GM10847 (cell line): ENCODE data around the gene CNTN4.

Experiments
- POLR2A ChIP-seq: IDR thresholded peaks from 2 replicates; pipeline ENCODE4 v1.6.1; 2011; ENCODE audit not compliant: insufficient read length; ENCODE audit errors: extremely low read depth

CNTN4 gene

GRCh38 chr3:2098398-2099027 is at the start of gene CNTN4:
CNTN4 (plus strand) TSS chr3:2098866.
- TF ChIP-seq POLR2A, result no peak

GRCh38 chr3:2061360-2061759 is 37.3 kb upstream of the CNTN4 start:
- TF ChIP-seq POLR2A, result no peak

- TF ChIP-seq POLR2A, result no peak
These were observed 27.1 kb upstream of the CNTN4 start for GRCh38 chr3:2071531-2071930.

- no peak for TF ChIP-seq POLR2A
These were observed 19.8 kb upstream of the CNTN4 start for GRCh38 chr3:2078821-2079220.

- TF ChIP-seq POLR2A, result no peak
These were observed 15.7 kb upstream of the CNTN4 start for GRCh38 chr3:2082871-2083480.

GRCh38 chr3:2090095-2090911 is 8.4 kb upstream of the CNTN4 start:
- TF ChIP-seq POLR2A, result no peak

GRCh38 chr3:2092758-2093157 is 5.9 kb upstream of the CNTN4 start:
- no peak for TF ChIP-seq POLR2A

GRCh38 chr3:2094941-2095340 is 3.7 kb upstream of the CNTN4 start:
- no peak for TF ChIP-seq POLR2A

GRCh38 chr3:2096216-2096615 is 2.5 kb upstream of the CNTN4 start:
- TF ChIP-seq POLR2A, result no peak

- no peak for TF ChIP-seq POLR2A
These were observed 950 bp upstream of the CNTN4 start for GRCh38 chr3:2097641-2098191.

- TF ChIP-seq POLR2A, result no peak
These were observed 484 bp downstream of the CNTN4 start for GRCh38 chr3:2099028-2099671.

- no peak for TF ChIP-seq POLR2A
These were observed 1.1 kb downstream of the CNTN4 start for GRCh38 chr3:2099779-2100191.

GRCh38 chr3:2106438-2106837 is 7.8 kb downstream of the CNTN4 start:
- no peak for TF ChIP-seq POLR2A

GRCh38 chr3:2110597-2111117 is 12.0 kb downstream of the CNTN4 start:
- TF ChIP-seq POLR2A, result no peak

- no peak for TF ChIP-seq POLR2A
These were observed 16.1 kb downstream of the CNTN4 start for GRCh38 chr3:2114617-2115275.

GRCh38 chr3:2130726-2131125 is 32.1 kb downstream of the CNTN4 start:
- TF ChIP-seq POLR2A, result no peak
